ENCODE data around the gene LPIN1.
"Not testable (repeated sequence)": the region's sequence is repeated elsewhere in the genome, so short reads cannot be mapped to it uniquely, and the experiment has no call there.

The LPIN1 gene

GRCh38 chr2:11788461-11789124, 42.2 kb downstream of the LPIN1 start:
- no peak for DNase-seq

- no peak for DNase-seq
Observed at GRCh38 chr2:11789243-11789642, 42.8 kb downstream of the LPIN1 start.

GRCh38 chr2:11790228-11790627, 43.8 kb downstream of the LPIN1 start:
- no peak for DNase-seq

GRCh38 chr2:11795590-11795989, 49.2 kb downstream of the LPIN1 start:
- no peak for DNase-seq

- no peak for DNase-seq
Observed at GRCh38 chr2:11796190-11797171, 50.0 kb downstream of the LPIN1 start.

GRCh38 chr2:11797846-11798245, 51.4 kb downstream of the LPIN1 start:
- DNase-seq, result no peak

- DNase-seq, result no peak
Observed at GRCh38 chr2:11798701-11799435, 52.4 kb downstream of the LPIN1 start.

GRCh38 chr2:11799826-11800225, 53.4 kb downstream of the LPIN1 start:
- no peak for DNase-seq

- no peak for DNase-seq
Observed at GRCh38 chr2:11802782-11803191, 56.4 kb downstream of the LPIN1 start.

GRCh38 chr2:11805024-11805423, 58.6 kb downstream of the LPIN1 start:
- no peak for DNase-seq

- no peak for DNase-seq
Observed at GRCh38 chr2:11805920-11806319, 59.5 kb downstream of the LPIN1 start.

GRCh38 chr2:11807156-11808015, 61.0 kb downstream of the LPIN1 start:
- no peak for DNase-seq

GRCh38 chr2:11808016-11808400, 61.6 kb downstream of the LPIN1 start:
- DNase-seq, result no peak

GRCh38 chr2:11809586-11810236, 63.3 kb downstream of the LPIN1 start:
- DNase-seq, result no peak

- no peak for DNase-seq
Observed at GRCh38 chr2:11810237-11810977, 64.0 kb downstream of the LPIN1 start.

- DNase-seq, result no peak
Observed at GRCh38 chr2:11811036-11811654, 64.7 kb downstream of the LPIN1 start.

- DNase-seq, result no peak
Observed at GRCh38 chr2:11812466-11813248, 66.2 kb downstream of the LPIN1 start.

GRCh38 chr2:11813345-11813744, 66.9 kb downstream of the LPIN1 start:
- not testable (repeated sequence) for DNase-seq

GRCh38 chr2:11813951-11814350, 67.5 kb downstream of the LPIN1 start:
- DNase-seq, result no peak

All from activated CD4-positive, alpha-beta T cell treated with anti-CD3 and anti-CD28 coated beads, Interleukin-2, amount 50 U/mL, for 4 hours (primary cell).